CD4-positive, alpha-beta T cell treated with Interleukin-6 at 100 ng/mL for 8 hours (primary cell): ENCODE data around the gene TENM3.

ENCODE experiments used
- DNase-seq: peaks from one replicate; pipeline ENCODE4 v3.0.0-alpha.2; 2020; ENCODE audit warnings: mixed read lengths, low spot score

Gene TENM3

GRCh38 chr4:182513587-182514291, 270.5 kb downstream of the TENM3 start:
- no peak for DNase-seq

GRCh38 chr4:182518421-182518820, 275.2 kb downstream of the TENM3 start:
- no peak for DNase-seq

- no peak for DNase-seq
Observed at GRCh38 chr4:182519528-182519927, 276.3 kb downstream of the TENM3 start.

- no peak for DNase-seq
Observed at GRCh38 chr4:182521011-182521410, 277.8 kb downstream of the TENM3 start.

GRCh38 chr4:182528819-182529218, 285.6 kb downstream of the TENM3 start:
- DNase-seq = no peak

- no peak for DNase-seq
Observed at GRCh38 chr4:182530451-182530850, 287.2 kb downstream of the TENM3 start.

GRCh38 chr4:182531555-182532162, 288.5 kb downstream of the TENM3 start:
- DNase-seq = no peak

GRCh38 chr4:182532441-182532840, 289.2 kb downstream of the TENM3 start:
- no peak for DNase-seq

GRCh38 chr4:182533964-182534363, 290.8 kb downstream of the TENM3 start:
- no peak for DNase-seq

- no peak for DNase-seq
Observed at GRCh38 chr4:182536221-182536811, 293.1 kb downstream of the TENM3 start.

- DNase-seq = no peak
Observed at GRCh38 chr4:182537031-182537795, 294.0 kb downstream of the TENM3 start.

GRCh38 chr4:182538031-182538430, 294.8 kb downstream of the TENM3 start:
- DNase-seq = no peak

- no peak for DNase-seq
Observed at GRCh38 chr4:182540496-182540895, 297.3 kb downstream of the TENM3 start.

- DNase-seq = no peak
Observed at GRCh38 chr4:182547435-182547834, 304.2 kb downstream of the TENM3 start.

GRCh38 chr4:182548156-182548555, 305.0 kb downstream of the TENM3 start:
- no peak for DNase-seq

- DNase-seq = no peak
Observed at GRCh38 chr4:182549356-182549755, 306.2 kb downstream of the TENM3 start.

GRCh38 chr4:182552948-182553347, 309.7 kb downstream of the TENM3 start:
- DNase-seq = no peak

GRCh38 chr4:182553653-182554052, 310.5 kb downstream of the TENM3 start:
- no peak for DNase-seq

GRCh38 chr4:182554736-182555135, 311.5 kb downstream of the TENM3 start:
- no peak for DNase-seq

GRCh38 chr4:182555997-182556418, 312.8 kb downstream of the TENM3 start:
- DNase-seq = no peak

- DNase-seq = no peak
Observed at GRCh38 chr4:182556580-182556979, 313.4 kb downstream of the TENM3 start.

GRCh38 chr4:182560358-182560757, 317.2 kb downstream of the TENM3 start:
- no peak for DNase-seq

- no peak for DNase-seq
Observed at GRCh38 chr4:182562350-182562749, 319.1 kb downstream of the TENM3 start.
